ENCODE results near the gene PSTPIP1.

The PSTPIP1 gene

GRCh38 chr15:77002436-77002835 is 7.5 kb downstream of the PSTPIP1 start:
- Histone ChIP-seq H3K79me2 (ENCODE audit: control insufficient read depth, insufficient read depth, low read length) (no peaks in the 10 kb centered on the region), H3K79me1 (ENCODE audit: low read length) (no peaks in the 10 kb centered on the region), H2BK5ac (ENCODE audit: low read length) (no peak overlapping the region), H3K18ac (ENCODE audit: low read length) (no peak overlapping the region), H3K27ac (ENCODE audit: low read depth, low read length) (no peak overlapping the region), H3K4ac (ENCODE audit: low read depth, low read length) (no peak overlapping the region), H3K4me3 (ENCODE audit: low read length) (no peak overlapping the region), H3K9ac (ENCODE audit: low read length) (no peak overlapping the region), H2BK120ac (ENCODE audit: low read depth, low read length) (no peak overlapping the region), H3K4me2 (ENCODE audit: low read length) (no peak overlapping the region), H4K5ac (ENCODE audit: low read length) (no peak overlapping the region), H2AK5ac (ENCODE audit: low read length) (no peak overlapping the region), H3K36me3 (ENCODE audit: control insufficient read depth, insufficient read depth, low read length) (no peaks in the 10 kb centered on the region), H2BK15ac (replicated peaks; ENCODE audit: low read depth) (no peak overlapping the region), H4K8ac (ENCODE audit: low read depth, low read length) (no peak overlapping the region), H3K27me3 (ENCODE audit: insufficient read depth, low read length, poor library complexity) (no peaks in the 10 kb centered on the region), H3K4me1 (ENCODE audit: control insufficient read depth, low read depth, low read length) (no peaks in the 10 kb centered on the region), H3K56ac (ENCODE audit: low read length) (no peak overlapping the region), H3K23ac (ENCODE audit: low read length) (no peak overlapping the region)
- no CpG with 5 or more reads among the region's 7 CpGs for WGBS (ENCODE audit: extremely low coverage, insufficient coverage, low lambda C conversion rate)
- no peak for DNase-seq

- no peak overlapping the region for H3K56ac ChIP-seq (ENCODE audit: low read length)
- WGBS (ENCODE audit: extremely low coverage, insufficient coverage, low lambda C conversion rate), result no CpG with 5 or more reads among the region's 16 CpGs
- no peaks in the 10 kb centered on the region for H3K79me2 ChIP-seq (ENCODE audit: control insufficient read depth, insufficient read depth, low read length)
- no peaks in the 10 kb centered on the region for H3K4me1 ChIP-seq (ENCODE audit: control insufficient read depth, low read depth, low read length)
- no peak overlapping the region for H2BK120ac ChIP-seq (ENCODE audit: low read depth, low read length)
- DNase-seq, result no peak
- H4K5ac ChIP-seq (ENCODE audit: low read length), result no peak overlapping the region
- no peak overlapping the region for H3K18ac ChIP-seq (ENCODE audit: low read length)
- H3K79me1 ChIP-seq (ENCODE audit: low read length), result no peaks in the 10 kb centered on the region
- H2AK5ac ChIP-seq (ENCODE audit: low read length), result no peak overlapping the region
- H3K23ac ChIP-seq (ENCODE audit: low read length), result no peak overlapping the region
- no peak overlapping the region for H3K9ac ChIP-seq (ENCODE audit: low read length)
- H4K8ac ChIP-seq (ENCODE audit: low read depth, low read length), result no peak overlapping the region
- H3K36me3 ChIP-seq (ENCODE audit: control insufficient read depth, insufficient read depth, low read length), result no peaks in the 10 kb centered on the region
- H3K4me2 ChIP-seq (ENCODE audit: low read length), result no peak overlapping the region
- no peak overlapping the region for H2BK15ac ChIP-seq (replicated peaks; ENCODE audit: low read depth)
- no peak overlapping the region for H3K4ac ChIP-seq (ENCODE audit: low read depth, low read length)
- no peak overlapping the region for H2BK5ac ChIP-seq (ENCODE audit: low read length)
- H3K27ac ChIP-seq (ENCODE audit: low read depth, low read length), result no peak overlapping the region
- H3K4me3 ChIP-seq (ENCODE audit: low read length), result no peak overlapping the region
- no peaks in the 10 kb centered on the region for H3K27me3 ChIP-seq (ENCODE audit: insufficient read depth, low read length, poor library complexity)
These were observed 8.3 kb downstream of the PSTPIP1 start for GRCh38 chr15:77002954-77003912.

GRCh38 chr15:77004189-77004588 is 9.3 kb downstream of the PSTPIP1 start:
- no CpG with 5 or more reads among the region's 4 CpGs for WGBS (ENCODE audit: extremely low coverage, insufficient coverage, low lambda C conversion rate)
- Histone ChIP-seq H2AK5ac (ENCODE audit: low read length) (no peak overlapping the region), H3K4me3 (ENCODE audit: low read length) (no peak overlapping the region), H3K79me2 (ENCODE audit: control insufficient read depth, insufficient read depth, low read length) (no peaks in the 10 kb centered on the region), H3K4me2 (ENCODE audit: low read length) (no peak overlapping the region), H3K79me1 (ENCODE audit: low read length) (no peaks in the 10 kb centered on the region), H3K36me3 (ENCODE audit: control insufficient read depth, insufficient read depth, low read length) (no peaks in the 10 kb centered on the region), H3K18ac (ENCODE audit: low read length) (no peak overlapping the region), H3K23ac (ENCODE audit: low read length) (no peak overlapping the region), H2BK120ac (ENCODE audit: low read depth, low read length) (no peak overlapping the region), H3K9ac (ENCODE audit: low read length) (no peak overlapping the region), H3K27ac (ENCODE audit: low read depth, low read length) (no peak overlapping the region), H4K5ac (ENCODE audit: low read length) (no peak overlapping the region), H2BK5ac (ENCODE audit: low read length) (no peak overlapping the region), H3K4me1 (ENCODE audit: control insufficient read depth, low read depth, low read length) (no peaks in the 10 kb centered on the region), H2BK15ac (replicated peaks; ENCODE audit: low read depth) (no peak overlapping the region), H3K27me3 (ENCODE audit: insufficient read depth, low read length, poor library complexity) (no peaks in the 10 kb centered on the region), H3K4ac (ENCODE audit: low read depth, low read length) (no peak overlapping the region), H3K56ac (ENCODE audit: low read length) (no peak overlapping the region), H4K8ac (ENCODE audit: low read depth, low read length) (no peak overlapping the region)
- no peak for DNase-seq

GRCh38 chr15:77009176-77009575 is 14.2 kb downstream of the PSTPIP1 start:
- no peak overlapping the region for H3K9ac ChIP-seq (ENCODE audit: low read length)
- H3K4me1 ChIP-seq (ENCODE audit: control insufficient read depth, low read depth, low read length), result no peaks in the 10 kb centered on the region
- no peaks in the 10 kb centered on the region for H3K79me1 ChIP-seq (ENCODE audit: low read length)
- no peak overlapping the region for H4K5ac ChIP-seq (ENCODE audit: low read length)
- no peak for DNase-seq
- no peak overlapping the region for H3K27ac ChIP-seq (ENCODE audit: low read depth, low read length)
- H3K79me2 ChIP-seq (ENCODE audit: control insufficient read depth, insufficient read depth, low read length), result no peaks in the 10 kb centered on the region
- no peak overlapping the region for H3K4ac ChIP-seq (ENCODE audit: low read depth, low read length)
- no peak overlapping the region for H2BK15ac ChIP-seq (replicated peaks; ENCODE audit: low read depth)
- no peak overlapping the region for H2BK5ac ChIP-seq (ENCODE audit: low read length)
- H2AK5ac ChIP-seq (ENCODE audit: low read length), result no peak overlapping the region
- H3K18ac ChIP-seq (ENCODE audit: low read length), result no peak overlapping the region
- WGBS (ENCODE audit: extremely low coverage, insufficient coverage, low lambda C conversion rate), result no CpG with 5 or more reads among the region's 6 CpGs
- H3K4me2 ChIP-seq (ENCODE audit: low read length), result no peak overlapping the region
- no peak overlapping the region for H3K23ac ChIP-seq (ENCODE audit: low read length)
- H2BK120ac ChIP-seq (ENCODE audit: low read depth, low read length), result no peak overlapping the region
- no peak overlapping the region for H3K56ac ChIP-seq (ENCODE audit: low read length)
- H3K27me3 ChIP-seq (ENCODE audit: insufficient read depth, low read length, poor library complexity), result no peaks in the 10 kb centered on the region
- H4K8ac ChIP-seq (ENCODE audit: low read depth, low read length), result no peak overlapping the region
- H3K36me3 ChIP-seq (ENCODE audit: control insufficient read depth, insufficient read depth, low read length), result no peaks in the 10 kb centered on the region
- no peak overlapping the region for H3K4me3 ChIP-seq (ENCODE audit: low read length)

GRCh38 chr15:77009646-77010311 is 14.9 kb downstream of the PSTPIP1 start:
- no peak overlapping the region for H3K56ac ChIP-seq (ENCODE audit: low read length)
- no peak overlapping the region for H2BK5ac ChIP-seq (ENCODE audit: low read length)
- no peak overlapping the region for H4K8ac ChIP-seq (ENCODE audit: low read depth, low read length)
- H2BK120ac ChIP-seq (ENCODE audit: low read depth, low read length), result no peak overlapping the region
- H3K4ac ChIP-seq (ENCODE audit: low read depth, low read length), result no peak overlapping the region
- no peak overlapping the region for H3K23ac ChIP-seq (ENCODE audit: low read length)
- no peak overlapping the region for H3K9ac ChIP-seq (ENCODE audit: low read length)
- H3K27me3 ChIP-seq (ENCODE audit: insufficient read depth, low read length, poor library complexity), result no peaks in the 10 kb centered on the region
- no peaks in the 10 kb centered on the region for H3K79me1 ChIP-seq (ENCODE audit: low read length)
- no peak for DNase-seq
- H3K79me2 ChIP-seq (ENCODE audit: control insufficient read depth, insufficient read depth, low read length), result no peaks in the 10 kb centered on the region
- no peak overlapping the region for H4K5ac ChIP-seq (ENCODE audit: low read length)
- H3K18ac ChIP-seq (ENCODE audit: low read length), result no peak overlapping the region
- no peaks in the 10 kb centered on the region for H3K4me1 ChIP-seq (ENCODE audit: control insufficient read depth, low read depth, low read length)
- no peaks in the 10 kb centered on the region for H3K36me3 ChIP-seq (ENCODE audit: control insufficient read depth, insufficient read depth, low read length)
- no peak overlapping the region for H2BK15ac ChIP-seq (replicated peaks; ENCODE audit: low read depth)
- H3K4me3 ChIP-seq (ENCODE audit: low read length), result no peak overlapping the region
- no peak overlapping the region for H3K4me2 ChIP-seq (ENCODE audit: low read length)
- H3K27ac ChIP-seq (ENCODE audit: low read depth, low read length), result no peak overlapping the region
- WGBS (ENCODE audit: extremely low coverage, insufficient coverage, low lambda C conversion rate), result no CpG with 5 or more reads among the region's 14 CpGs
- H2AK5ac ChIP-seq (ENCODE audit: low read length), result no peak overlapping the region

Measured in mesendoderm (in vitro differentiated cells).